Right lobe of liver (tissue), 6 donors: ENCODE results near the gene USP43. TPM values are rescaled to one million over a fixed set of nuclear protein-coding genes. Genes with fewer than 3 reads are reported as not detected.

Experiments
- ATAC-seq, 4 donors: fragments of 200-7000 bp; cut with Tn5 transposase; one replicate each; pipeline ENCODE4 v1.9.1; 2020; ENCODE audit warnings: mild to moderate bottlenecking in 4 of 4, moderate library complexity in 4 of 4
- DNase-seq, 3 donors: peaks; one replicate each; pipeline ENCODE4 v3.0.0-alpha.2; 2020
- H3K27ac ChIP-seq, 3 donors: fragments of 200-600 bp; one replicate each; pipeline ENCODE4 v1.8.0; 2022
- H3K27me3 ChIP-seq, 2 donors: fragments of 200-600 bp; one replicate each; pipeline ENCODE4 v1.8.0; 2022
- H3K36me3 ChIP-seq, 4 donors: fragments of 200-600 bp; sonication (generic) in 1 of 4; one replicate each; pipeline versions ENCODE4 v1.5.1 to v1.8.0; 2017 to 2022; ENCODE audit warnings: control low read depth in 1 of 4
- H3K4me1 ChIP-seq, 4 donors: fragments of 200-600 bp; sonication (generic) in 1 of 4; one replicate each; pipeline versions ENCODE4 v1.5.1 to v1.8.0; 2017 to 2022; ENCODE audit warnings: control low read depth in 1 of 4
- H3K4me3 ChIP-seq, 3 donors: fragments of 200-600 bp; one replicate each; pipeline ENCODE4 v1.8.0; 2022
- H3K9me3 ChIP-seq, 4 donors: fragments of 200-600 bp; sonication (generic) in 1 of 4; one replicate each; pipeline versions ENCODE4 v1.5.1 to v1.8.0; 2017 to 2022; ENCODE audit warnings: control low read depth in 1 of 4
- CTCF ChIP-seq, 4 donors: fragments of 200-600 bp in 3 of 4; fragments of 450-650 bp in 1 of 4; IDR thresholded peaks; one replicate each; pipeline versions ENCODE4 v1.5.1 to v1.8.0; 2016 to 2022; ENCODE audit warnings: antibody characterized with exemption in 4 of 4, mild to moderate bottlenecking in 2 of 4
- POLR2A ChIP-seq: fragments of 450-650 bp; IDR thresholded peaks from one replicate; pipeline ENCODE4 v1.6.1; 2017; ENCODE audit warnings: antibody characterized with exemption, mild to moderate bottlenecking
- WGBS: methylation state at CpG from one replicate; pipeline ENCODE4 v1.1.6; 2018; ENCODE audit warnings: low coverage, low lambda C conversion rate; ENCODE audit not compliant: insufficient coverage; ENCODE audit errors: missing lambda C conversion rate; 5-methylcytosine and 5-hydroxymethylcytosine counted together
- intact Hi-C, 2 donors: fragments of 100-400 bp; cut with DNase I; formaldehyde crosslinking; loops; one replicate each; pipeline versions ENCODE4 v1.11.2 to v1.14.1; 2022
- total RNA-seq, 6 experiments: library from RNA; depleted of rRNA in 2 of 6; stranded (reverse); fragments of >200 nt in 2 of 6; fragmentation: NEBNext Ultra II Directional in 3 of 6; extraction: Animal tissue kit (Norgen Biotek cat#: 25700) in 3 of 6; gene quantifications; one replicate each; pipeline versions ENCODE4 v1.1.0 to v1.2.4, GENCODE V29; 2016 to 2023
- donor health status: DM: no; HTN: yes; CAD: no.
- donor health status: DM: no; HTN: no; CAD: no.
- donor health status: DM: no; HTN: no; CAD: no.
- donor health status: DM: no; HTN: yes; CAD: no.
- donor health status: DM: no; HTN: yes; CAD: no.

The USP43 gene
- total RNA-seq, 6 experiments from 2014 or later: 2.1 to 11.6 (median 6.8) TPM

DNA sequence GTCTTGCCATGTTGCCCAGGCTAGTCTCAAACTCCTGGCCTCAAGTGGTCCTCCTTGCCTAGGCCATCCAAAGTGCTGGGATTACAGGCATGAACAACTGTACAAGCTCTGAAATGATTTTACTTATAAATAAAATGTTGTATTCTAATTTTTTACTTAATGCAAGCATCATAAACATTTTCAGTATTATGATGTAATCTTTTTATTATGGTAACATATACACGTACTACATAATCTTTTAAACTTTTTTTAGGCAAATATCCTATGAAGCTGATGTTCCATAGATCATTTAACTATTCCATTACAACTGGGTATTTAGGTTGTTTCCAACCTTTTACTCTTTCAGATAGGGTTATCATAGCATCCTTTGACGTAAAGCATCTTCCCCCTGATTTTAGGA, 33.8 kb upstream of the USP43 start:
- intact Hi-C loops: no loop called here
- Histone ChIP-seq H3K36me3 (no peaks in the 10 kb centered on the region), H3K4me3 (no peak overlapping the region)

DNA sequence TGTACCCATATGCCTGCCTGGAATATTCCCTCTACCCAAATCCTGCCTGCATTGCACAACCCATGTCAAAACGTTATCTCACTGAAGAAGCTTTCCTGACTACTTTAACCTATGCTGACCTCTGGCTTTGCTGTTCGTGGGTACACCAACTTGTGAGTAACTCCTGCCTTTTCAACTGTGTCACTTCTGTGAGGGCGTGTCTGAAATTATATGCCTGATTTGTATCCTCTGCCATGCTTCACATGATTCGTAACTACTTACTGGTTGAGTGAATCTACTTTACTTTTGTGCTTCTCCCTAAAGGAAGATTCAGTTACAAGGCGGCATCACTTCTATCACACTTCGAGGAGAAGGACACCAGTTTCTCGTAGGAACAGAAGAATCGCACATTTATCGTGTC, 33.3 kb upstream of the USP43 start:
- H3K27me3 ChIP-seq: no peaks in the 10 kb centered on the region
- 51% methylated on average over 9 of the region's 9 CpGs for WGBS
- no peaks in the 10 kb centered on the region for H3K4me1 ChIP-seq
- intact Hi-C loops: no loop called here
- TF ChIP-seq CTCF (IDR thresholded peaks at IDR 0.05) (no peak), POLR2A (no peak)
- H3K36me3 ChIP-seq: no peaks in the 10 kb centered on the region
- no peak overlapping the region for H3K4me3 ChIP-seq
- H3K27ac ChIP-seq: no peak overlapping the region
- ATAC-seq: no peak
- DNase-seq: no peak
- no peaks in the 10 kb centered on the region for H3K9me3 ChIP-seq

More for the DNA sequence above, 33.8 kb upstream of the USP43 start:
- DNase-seq: no peak
- no peak overlapping the region for H3K27ac ChIP-seq
- no peaks in the 10 kb centered on the region for H3K27me3 ChIP-seq
- H3K9me3 ChIP-seq: no peaks in the 10 kb centered on the region
- ATAC-seq: no peak
- WGBS: 49% methylated on average over 2 of the region's 2 CpGs
- H3K4me1 ChIP-seq: no peaks in the 10 kb centered on the region
- no peak for TF ChIP-seq POLR2A
- no peak for TF ChIP-seq CTCF (IDR thresholded peaks at IDR 0.05)

DNA sequence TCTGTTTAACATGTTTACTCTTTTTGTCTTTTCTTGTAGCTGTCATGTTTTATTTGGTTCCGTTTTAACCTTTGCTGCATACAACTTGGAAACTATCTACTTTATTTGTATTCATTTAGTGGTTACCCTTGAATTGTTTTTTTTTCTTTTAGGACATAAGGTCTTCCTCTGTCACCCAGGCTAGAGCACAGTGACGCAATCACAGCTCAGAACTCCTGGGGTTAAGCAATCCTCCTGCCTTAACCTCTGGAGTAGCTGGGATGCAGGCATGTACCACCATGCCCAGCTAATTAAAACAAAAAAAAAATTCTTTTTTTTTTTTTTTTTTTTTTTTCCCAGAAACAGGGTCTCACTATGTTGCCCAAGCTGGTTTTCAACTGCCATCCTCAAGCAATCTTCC, 29.8 kb upstream of the USP43 start:
- Histone ChIP-seq H3K9me3 (no peaks in the 10 kb centered on the region), H3K4me3 (no peak overlapping the region), H3K36me3 (no peaks in the 10 kb centered on the region), H3K27ac (no peak overlapping the region), H3K27me3 (no peaks in the 10 kb centered on the region), H3K4me1 (no peaks in the 10 kb centered on the region)
- DNase-seq (no peak), ATAC-seq (peak in 1 of 4 donors; percentile 65)
- no peak for TF ChIP-seq CTCF (IDR thresholded peaks at IDR 0.05)
- TF ChIP-seq POLR2A: no peak
- intact Hi-C loops: no loop called here
- 17% methylated on average over 2 of the region's 2 CpGs for WGBS

DNA sequence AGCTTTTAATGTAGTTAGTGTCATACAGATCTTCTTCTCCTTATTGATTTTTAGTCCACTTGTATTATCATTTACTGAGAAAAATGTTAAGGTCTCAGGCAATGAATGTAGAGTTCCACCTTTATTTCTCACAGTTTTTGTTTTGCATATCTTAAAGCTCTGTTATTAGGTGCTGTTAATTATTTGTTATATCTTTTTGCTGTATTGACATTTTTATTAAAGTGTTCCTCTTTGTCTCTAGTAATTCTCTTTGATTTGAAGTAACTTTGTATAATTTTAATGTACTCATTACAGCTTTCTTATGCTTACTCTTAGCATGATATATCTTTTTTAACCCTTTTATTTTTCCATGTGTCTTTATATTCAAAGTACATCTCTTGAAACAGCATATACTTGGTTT, 22.4 kb upstream of the USP43 start:
- H3K27me3 ChIP-seq: no peaks in the 10 kb centered on the region
- no peak overlapping the region for H3K27ac ChIP-seq
- no peak overlapping the region for H3K4me3 ChIP-seq
- ATAC-seq (no peak), DNase-seq (no peak)
- no peaks in the 10 kb centered on the region for H3K9me3 ChIP-seq
- TF ChIP-seq CTCF (IDR thresholded peaks at IDR 0.05) (no peak), POLR2A (no peak)
- no peaks in the 10 kb centered on the region for H3K36me3 ChIP-seq
- no peaks in the 10 kb centered on the region for H3K4me1 ChIP-seq
- intact Hi-C loops: no loop called here

DNA sequence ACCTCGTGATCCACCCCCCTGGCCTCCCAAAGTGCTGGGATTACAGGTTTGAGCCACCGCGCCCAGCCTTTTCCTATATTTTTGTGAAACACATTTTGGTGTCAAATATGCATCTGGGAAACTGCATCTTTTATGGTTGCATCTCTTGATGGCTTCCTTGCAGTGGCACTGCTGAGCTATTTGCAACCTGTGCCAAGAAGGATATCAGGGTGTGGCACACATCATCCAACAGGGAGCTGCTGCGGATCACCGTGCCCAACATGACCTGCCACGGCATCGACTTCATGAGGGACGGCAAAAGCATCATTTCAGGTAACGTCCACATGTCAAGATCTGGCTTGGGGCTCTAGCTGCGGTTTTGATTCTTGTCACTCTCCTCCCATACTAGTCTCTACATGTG, 16.8 kb upstream of the USP43 start:
- no peak overlapping the region for H3K4me3 ChIP-seq
- H3K27ac ChIP-seq: no peak overlapping the region
- ATAC-seq: peak in 3 of 4 donors; percentile 53 to 68 (median 53)
- H3K9me3 ChIP-seq: no peaks in the 10 kb centered on the region
- peak in 3 of 4 donors; percentile 10 to 29 (median 18) for TF ChIP-seq CTCF (IDR thresholded peaks at IDR 0.05)
- TF ChIP-seq POLR2A: no peak
- H3K4me1 ChIP-seq: no peaks in the 10 kb centered on the region
- WGBS: 57% methylated on average over 8 of the region's 10 CpGs
- H3K36me3 ChIP-seq: no peaks in the 10 kb centered on the region
- H3K27me3 ChIP-seq: no peaks in the 10 kb centered on the region
- intact Hi-C loops: no loop called here
- DNase-seq: no peak
